Measurements from ENCODE around the gene POLR1G.

POLR1G gene

GRCh38 chr19:45420871-45421270 lies 14.4 kb downstream of the POLR1G start:
- Histone ChIP-seq H3K27me3 (ENCODE audit: insufficient read depth, low read length, poor library complexity, severe bottlenecking) (no peaks in the 10 kb centered on the region), H3F3A (ENCODE audit: low read depth) (0 out of 2 replicates have a peak, but pooled peaks cover 3% of the 10 kb centered on the region), H3K79me2 (ENCODE audit: insufficient read depth, low read length) (peaks cover 16% of the 10 kb centered on the region), H3K4me2 (ENCODE audit: low read depth, low read length, poor library complexity, severe bottlenecking) (peak overlapping the region; percentile 8), H3K9ac (ENCODE audit: low read depth, low read length, poor library complexity, severe bottlenecking) (no peak overlapping the region), H4K20me1 (ENCODE audit: insufficient read depth, low read length, poor library complexity, severe bottlenecking) (peaks cover 5% of the 10 kb centered on the region), H3K4me1 (ENCODE audit: insufficient read depth, low read length, poor library complexity, severe bottlenecking) (peaks cover 27% of the 10 kb centered on the region), H2AFZ (ENCODE audit: low read length) (no peak overlapping the region), H3K36me3 (ENCODE audit: insufficient read depth, low read length) (peaks cover 3% of the 10 kb centered on the region; the same call in 1 of the 2 replicates), H3K4me3 (ENCODE audit: low read length, poor library complexity, severe bottlenecking) (no peak overlapping the region), H3K9me3 (ENCODE audit: insufficient read depth, low read depth, low read length) (no peaks in the 10 kb centered on the region), H3K9me2 (replicated peaks; ENCODE audit: low read depth, low read length) (no peaks in the 10 kb centered on the region)
- TF ChIP-seq EZH2phosphoT487 (IDR thresholded peaks at IDR 0.05; ENCODE audit: borderline replicate concordance) (no peak), CTCF (conservative IDR thresholded peaks at IDR 0.05; ENCODE audit: low read length) (no peak)

GRCh38 chr19:45421947-45422498 lies 15.6 kb downstream of the POLR1G start:
- Histone ChIP-seq H3K9me3 (ENCODE audit: insufficient read depth, low read depth, low read length) (no peaks in the 10 kb centered on the region), H3K9ac (ENCODE audit: low read depth, low read length, poor library complexity, severe bottlenecking) (no peak overlapping the region), H3K36me3 (ENCODE audit: insufficient read depth, low read length) (no peaks in the 10 kb centered on the region), H3K4me1 (ENCODE audit: insufficient read depth, low read length, poor library complexity, severe bottlenecking) (peaks cover 27% of the 10 kb centered on the region), H3K79me2 (ENCODE audit: insufficient read depth, low read length) (peaks cover 16% of the 10 kb centered on the region), H3F3A (ENCODE audit: low read depth) (0 out of 2 replicates have a peak, but pooled peaks cover 3% of the 10 kb centered on the region), H3K27me3 (ENCODE audit: insufficient read depth, low read length, poor library complexity, severe bottlenecking) (no peaks in the 10 kb centered on the region), H3K4me3 (ENCODE audit: low read length, poor library complexity, severe bottlenecking) (no peak overlapping the region), H4K20me1 (ENCODE audit: insufficient read depth, low read length, poor library complexity, severe bottlenecking) (peaks cover 5% of the 10 kb centered on the region), H3K9me2 (replicated peaks; ENCODE audit: low read depth, low read length) (no peaks in the 10 kb centered on the region), H3K4me2 (ENCODE audit: low read depth, low read length, poor library complexity, severe bottlenecking) (peak overlapping the region; percentile 11), H2AFZ (ENCODE audit: low read length) (no peak overlapping the region)
- no peak for TF ChIP-seq CTCF (conservative IDR thresholded peaks at IDR 0.05; ENCODE audit: low read length)
- TF ChIP-seq EZH2phosphoT487 (IDR thresholded peaks at IDR 0.05; ENCODE audit: borderline replicate concordance) = no peak

- no peaks in the 10 kb centered on the region for H3K9me2 ChIP-seq (replicated peaks; ENCODE audit: low read depth, low read length)
- no peak for TF ChIP-seq EZH2phosphoT487 (IDR thresholded peaks at IDR 0.05; ENCODE audit: borderline replicate concordance)
- TF ChIP-seq CTCF (conservative IDR thresholded peaks at IDR 0.05; ENCODE audit: low read length) = no peak
- peaks cover 16% of the 10 kb centered on the region for H3K79me2 ChIP-seq (ENCODE audit: insufficient read depth, low read length)
- H3K4me1 ChIP-seq (ENCODE audit: insufficient read depth, low read length, poor library complexity, severe bottlenecking) = peaks cover 27% of the 10 kb centered on the region
- H3K36me3 ChIP-seq (ENCODE audit: insufficient read depth, low read length) = no peaks in the 10 kb centered on the region
- peak overlapping the region; percentile 84 for H3K4me2 ChIP-seq (ENCODE audit: low read depth, low read length, poor library complexity, severe bottlenecking)
- H3K4me3 ChIP-seq (ENCODE audit: low read length, poor library complexity, severe bottlenecking) = peak overlapping the region; percentile 80
- H3K9me3 ChIP-seq (ENCODE audit: insufficient read depth, low read depth, low read length) = no peaks in the 10 kb centered on the region
- H3K9ac ChIP-seq (ENCODE audit: low read depth, low read length, poor library complexity, severe bottlenecking) = peak overlapping the region; percentile 79
- 0 out of 2 replicates have a peak, but pooled peaks cover 3% of the 10 kb centered on the region for H3F3A ChIP-seq (ENCODE audit: low read depth)
- peak overlapping the region; percentile 76 for H2AFZ ChIP-seq (ENCODE audit: low read length)
- H3K27me3 ChIP-seq (ENCODE audit: insufficient read depth, low read length, poor library complexity, severe bottlenecking) = no peaks in the 10 kb centered on the region
- H4K20me1 ChIP-seq (ENCODE audit: insufficient read depth, low read length, poor library complexity, severe bottlenecking) = peaks cover 5% of the 10 kb centered on the region
Measured at GRCh38 chr19:45423033-45423588, 16.7 kb downstream of the POLR1G start.

Data from Loucy (cell line).